Mucosa of stomach (tissue), 1 donor: ENCODE results near the gene SIX3.

Experiments
- H3K27me3 ChIP-seq: one replicate; pipeline ENCODE4 v1.7.0; 2013; ENCODE audit warnings: mild to moderate bottlenecking, low read length; ENCODE audit not compliant: control insufficient read depth, insufficient read depth
- H3K36me3 ChIP-seq: one replicate; pipeline ENCODE4 v1.7.0; 2013; ENCODE audit warnings: low read length; ENCODE audit not compliant: control insufficient read depth, insufficient read depth
- H3K4me1 ChIP-seq: one replicate; pipeline ENCODE4 v1.7.0; 2013; ENCODE audit warnings: mild to moderate bottlenecking, low read length; ENCODE audit not compliant: control insufficient read depth, insufficient read depth
- H3K4me3 ChIP-seq: one replicate; pipeline ENCODE4 v1.7.0; 2013; ENCODE audit warnings: low read length
- H3K9ac ChIP-seq: one replicate; pipeline ENCODE4 v1.7.0; 2013; ENCODE audit warnings: mild to moderate bottlenecking, low read length, moderate library complexity
- H3K9me3 ChIP-seq: one replicate; pipeline ENCODE4 v1.7.0; 2013; ENCODE audit warnings: mild to moderate bottlenecking, low read length, moderate library complexity; ENCODE audit not compliant: control insufficient read depth
- donor health status: Pancreatic carcinoma.

The SIX3 gene

GRCh38 chr2:44922776-44923175, 18.7 kb upstream of the SIX3 start:
- Histone ChIP-seq H3K36me3 (no peaks in the 10 kb centered on the region), H3K9ac (no peak overlapping the region), H3K4me3 (no peak overlapping the region), H3K27me3 (peaks cover 68% of the 10 kb centered on the region), H3K4me1 (peaks cover 7% of the 10 kb centered on the region), H3K9me3 (no peaks in the 10 kb centered on the region)

- Histone ChIP-seq H3K4me1 (peaks cover 14% of the 10 kb centered on the region), H3K4me3 (no peak overlapping the region), H3K36me3 (no peaks in the 10 kb centered on the region), H3K27me3 (peaks cover 83% of the 10 kb centered on the region), H3K9me3 (no peaks in the 10 kb centered on the region), H3K9ac (no peak overlapping the region)
Measured at GRCh38 chr2:44925561-44926136, 15.9 kb upstream of the SIX3 start.

GRCh38 chr2:44926957-44927356, 14.5 kb upstream of the SIX3 start:
- Histone ChIP-seq H3K27me3 (peaks cover 88% of the 10 kb centered on the region), H3K4me3 (no peak overlapping the region), H3K36me3 (no peaks in the 10 kb centered on the region)

DNA sequence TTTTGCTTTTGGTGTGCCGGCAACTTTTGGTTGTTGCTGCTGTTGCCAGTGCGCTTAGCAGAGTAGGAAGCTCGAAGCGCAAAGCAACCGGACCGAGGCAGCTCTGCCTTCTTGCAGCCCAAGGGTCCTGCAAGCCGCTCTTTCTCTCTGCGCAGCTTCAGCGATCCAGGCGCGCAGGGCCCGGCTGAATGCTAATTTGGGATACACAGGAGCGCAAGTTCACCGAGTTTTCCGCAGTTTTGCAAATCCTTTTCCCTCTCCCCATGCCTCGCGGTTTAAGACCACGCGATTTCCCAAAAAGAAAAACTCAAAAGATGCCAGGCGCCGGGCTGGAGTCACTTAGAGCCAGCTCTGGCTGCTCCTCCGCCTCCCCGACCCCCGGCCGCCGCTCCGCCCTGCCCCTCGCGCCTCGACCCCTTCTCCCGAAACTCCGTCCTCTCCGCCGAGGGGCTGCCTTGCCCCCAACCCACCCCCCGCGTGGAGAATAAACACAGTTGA, 13.5 kb upstream of the SIX3 start:
- Histone ChIP-seq H3K9ac (no peak overlapping the region), H3K27me3 (peaks cover 93% of the 10 kb centered on the region), H3K9me3 (no peaks in the 10 kb centered on the region), H3K4me3 (no peak overlapping the region), H3K4me1 (peaks cover 14% of the 10 kb centered on the region), H3K36me3 (no peaks in the 10 kb centered on the region)

More at GRCh38 chr2:44926957-44927356, 14.5 kb upstream of the SIX3 start:
- Histone ChIP-seq H3K9ac (no peak overlapping the region), H3K9me3 (no peaks in the 10 kb centered on the region), H3K4me1 (peaks cover 14% of the 10 kb centered on the region)

DNA sequence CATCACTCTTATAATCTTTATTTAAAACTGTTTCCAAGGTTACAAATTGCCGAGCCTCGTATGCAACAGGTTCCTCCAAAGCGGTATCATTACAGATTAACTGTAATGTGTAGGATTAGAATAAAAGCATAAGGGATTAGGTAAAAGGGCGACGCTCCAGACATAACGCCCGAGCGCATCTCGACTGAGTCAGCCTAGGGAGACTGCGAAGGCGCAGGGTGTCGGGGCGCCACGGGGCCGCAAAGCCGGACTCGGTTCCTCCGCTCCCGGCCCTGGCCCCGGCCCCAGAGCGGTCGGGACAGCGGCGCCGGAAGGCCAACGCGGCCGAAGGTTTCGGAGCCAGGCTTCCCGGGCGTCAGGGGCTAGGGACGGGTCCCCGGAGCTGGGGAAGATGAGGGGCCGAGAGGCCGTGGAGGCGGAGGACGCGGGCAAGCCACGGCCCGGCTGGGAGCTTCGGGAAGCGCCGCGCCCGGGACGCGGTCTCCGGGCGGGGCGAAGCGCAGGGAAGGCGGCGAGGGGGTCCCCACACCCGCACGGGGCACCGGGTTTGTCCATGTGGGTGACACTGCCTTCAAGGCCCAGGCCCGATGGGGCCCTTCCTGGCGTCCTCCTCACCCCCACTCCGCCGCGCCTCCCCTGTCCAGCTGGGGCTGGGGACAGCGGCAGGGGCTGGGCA, 12.9 kb upstream of the SIX3 start:
- no peaks in the 10 kb centered on the region for H3K9me3 ChIP-seq
- no peak overlapping the region for H3K9ac ChIP-seq
- H3K4me1 ChIP-seq = peaks cover 14% of the 10 kb centered on the region
- H3K36me3 ChIP-seq = no peaks in the 10 kb centered on the region
- H3K27me3 ChIP-seq = peaks cover 94% of the 10 kb centered on the region
- no peak overlapping the region for H3K4me3 ChIP-seq

- Histone ChIP-seq H3K4me1 (peaks cover 19% of the 10 kb centered on the region), H3K9ac (no peak overlapping the region), H3K27me3 (peaks cover 94% of the 10 kb centered on the region), H3K4me3 (no peak overlapping the region), H3K9me3 (no peaks in the 10 kb centered on the region), H3K36me3 (no peaks in the 10 kb centered on the region)
Measured at GRCh38 chr2:44929159-44929734, 12.3 kb upstream of the SIX3 start.

GRCh38 chr2:44929735-44930273, 11.7 kb upstream of the SIX3 start:
- Histone ChIP-seq H3K4me1 (peaks cover 19% of the 10 kb centered on the region), H3K4me3 (no peak overlapping the region), H3K36me3 (no peaks in the 10 kb centered on the region), H3K9ac (no peak overlapping the region), H3K9me3 (no peaks in the 10 kb centered on the region), H3K27me3 (peaks cover 95% of the 10 kb centered on the region)

DNA sequence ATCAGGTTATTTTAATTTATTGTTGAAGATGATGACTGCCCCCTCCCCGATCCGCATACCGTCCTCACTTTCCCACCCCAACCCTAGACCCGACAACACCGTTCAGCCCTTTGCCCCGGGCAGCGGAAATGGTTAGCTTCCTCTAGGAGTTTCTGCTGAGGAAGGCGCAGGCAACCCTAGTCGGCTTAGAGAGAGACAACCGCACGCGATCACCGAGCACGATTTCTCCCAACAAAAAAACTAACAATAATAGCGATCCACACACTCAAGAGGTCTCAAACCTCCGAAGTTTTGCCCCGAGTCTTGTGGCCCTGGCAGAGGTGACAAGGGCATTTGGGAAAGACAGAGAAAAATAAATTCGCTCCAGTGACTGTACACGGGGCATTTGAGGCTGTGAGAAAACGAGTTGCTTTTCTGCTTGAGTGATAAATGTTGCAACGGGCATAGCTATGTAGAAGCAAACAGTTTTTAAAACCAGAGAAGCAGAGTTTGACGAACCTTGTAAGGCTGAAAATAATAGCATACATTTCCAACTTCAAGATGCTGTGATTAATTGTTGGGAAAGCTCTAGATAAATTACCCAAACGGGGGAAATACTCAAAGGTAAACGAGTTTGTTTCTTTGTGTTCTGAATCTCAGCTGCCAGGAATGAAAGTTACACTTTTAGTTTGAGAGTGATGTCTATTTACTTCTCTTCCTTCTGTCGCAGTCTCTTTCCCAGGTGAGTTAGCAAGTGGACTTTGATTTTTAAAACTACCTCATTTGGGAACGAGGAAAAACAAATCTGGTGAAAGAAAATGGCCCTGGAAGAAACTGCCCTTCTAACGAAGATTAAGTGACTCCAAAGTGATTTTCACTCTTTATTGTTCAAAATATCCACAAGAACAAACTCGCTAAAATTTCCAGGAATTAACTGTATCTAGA, 11.0 kb upstream of the SIX3 start:
- peaks cover 19% of the 10 kb centered on the region for H3K4me1 ChIP-seq

GRCh38 chr2:44931198-44931780, 10.2 kb upstream of the SIX3 start:
- no peak overlapping the region for H3K4me3 ChIP-seq
- no peaks in the 10 kb centered on the region for H3K9me3 ChIP-seq
- H3K27me3 ChIP-seq = peaks cover 95% of the 10 kb centered on the region
- no peak overlapping the region for H3K9ac ChIP-seq
- H3K36me3 ChIP-seq = no peaks in the 10 kb centered on the region
- H3K4me1 ChIP-seq = peaks cover 19% of the 10 kb centered on the region

More for the DNA sequence above, 11.0 kb upstream of the SIX3 start:
- Histone ChIP-seq H3K9me3 (no peaks in the 10 kb centered on the region), H3K36me3 (no peaks in the 10 kb centered on the region), H3K27me3 (peaks cover 95% of the 10 kb centered on the region), H3K9ac (no peak overlapping the region), H3K4me3 (no peak overlapping the region)

- Histone ChIP-seq H3K4me3 (no peak overlapping the region), H3K27me3 (peaks cover 98% of the 10 kb centered on the region), H3K9ac (no peak overlapping the region), H3K9me3 (no peaks in the 10 kb centered on the region), H3K4me1 (peaks cover 21% of the 10 kb centered on the region), H3K36me3 (no peaks in the 10 kb centered on the region)
Measured at GRCh38 chr2:44932079-44932478, 9.4 kb upstream of the SIX3 start.

GRCh38 chr2:44932564-44933392, 8.7 kb upstream of the SIX3 start:
- peaks cover 28% of the 10 kb centered on the region for H3K4me1 ChIP-seq
- H3K27me3 ChIP-seq = peaks cover 98% of the 10 kb centered on the region
- H3K9me3 ChIP-seq = no peaks in the 10 kb centered on the region
- no peak overlapping the region for H3K9ac ChIP-seq
- no peaks in the 10 kb centered on the region for H3K36me3 ChIP-seq
- no peak overlapping the region for H3K4me3 ChIP-seq
